ES-I3 (cell line): ENCODE data around the gene ORC1.

ENCODE experiments used
- H3K36me3 ChIP-seq: 2 replicates; pipeline ENCODE4 v1.6.1; 2013; ENCODE audit warnings: mild to moderate bottlenecking, low read length, control low read depth, moderate library complexity; ENCODE audit not compliant: insufficient read depth
- H3K4me1 ChIP-seq: 2 replicates; pipeline ENCODE4 v1.6.1; 2013; ENCODE audit warnings: mild to moderate bottlenecking, control low read depth, low read length; ENCODE audit not compliant: insufficient read depth
- H3K9ac ChIP-seq: 2 replicates; pipeline ENCODE4 v1.6.1; 2013; ENCODE audit warnings: low read depth, mild to moderate bottlenecking, low read length, moderate library complexity
- H3K9me3 ChIP-seq: 2 replicates; pipeline ENCODE4 v1.6.1; 2013; ENCODE audit warnings: mild to moderate bottlenecking, low read length, moderate library complexity; ENCODE audit not compliant: control insufficient read depth, insufficient read depth

The ORC1 gene

DNA sequence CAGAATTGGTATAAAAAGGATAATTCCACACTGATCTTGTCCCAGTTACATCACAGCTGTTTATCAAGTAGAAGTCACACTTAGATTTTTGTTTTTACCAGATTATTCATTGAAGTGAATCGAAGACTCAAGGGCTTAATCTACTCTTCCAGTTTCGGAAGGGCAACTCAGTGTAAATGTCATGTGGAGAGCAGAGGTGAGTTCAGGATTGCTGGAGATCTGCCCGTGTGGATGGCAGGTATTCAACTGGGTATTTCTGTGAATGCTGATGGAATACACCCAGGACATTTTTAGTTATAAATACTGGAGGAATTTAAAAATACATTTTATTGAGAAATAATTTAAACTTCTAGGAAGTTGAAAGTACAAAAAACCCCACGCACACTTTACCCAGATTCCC, 57.6 kb downstream of the ORC1 start:
- no peaks in the 10 kb centered on the region; the same call in 1 of the 2 replicates for H3K36me3 ChIP-seq
- no peak overlapping the region for H3K9ac ChIP-seq
- H3K4me1 ChIP-seq = peaks cover 13% of the 10 kb centered on the region; the same call in 1 of the 2 replicates
- no peaks in the 10 kb centered on the region for H3K9me3 ChIP-seq

DNA sequence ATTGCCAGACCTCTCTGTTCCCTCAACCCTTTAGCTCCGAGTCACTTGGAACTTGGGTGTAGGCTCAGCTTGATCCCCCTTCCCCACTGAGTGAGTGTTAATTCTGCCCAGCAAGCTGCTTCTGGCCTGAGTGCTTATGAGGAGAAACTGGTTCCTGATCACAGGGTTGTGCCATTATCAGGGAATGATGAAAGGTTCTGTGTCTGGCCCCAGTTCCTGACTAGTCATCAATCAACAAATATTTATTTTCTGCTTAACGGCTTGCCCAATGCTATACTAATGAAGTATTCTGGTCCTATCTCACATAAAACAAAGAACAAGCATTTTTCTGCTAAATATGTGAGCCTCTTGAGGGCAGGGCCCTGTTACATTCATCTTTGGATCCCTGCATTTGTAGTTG, 59.0 kb downstream of the ORC1 start:
- Histone ChIP-seq H3K4me1 (peaks cover under 1% of the 10 kb centered on the region; the same call in 1 of the 2 replicates), H3K9ac (no peak overlapping the region), H3K36me3 (no peaks in the 10 kb centered on the region; the same call in 1 of the 2 replicates), H3K9me3 (no peaks in the 10 kb centered on the region)

DNA sequence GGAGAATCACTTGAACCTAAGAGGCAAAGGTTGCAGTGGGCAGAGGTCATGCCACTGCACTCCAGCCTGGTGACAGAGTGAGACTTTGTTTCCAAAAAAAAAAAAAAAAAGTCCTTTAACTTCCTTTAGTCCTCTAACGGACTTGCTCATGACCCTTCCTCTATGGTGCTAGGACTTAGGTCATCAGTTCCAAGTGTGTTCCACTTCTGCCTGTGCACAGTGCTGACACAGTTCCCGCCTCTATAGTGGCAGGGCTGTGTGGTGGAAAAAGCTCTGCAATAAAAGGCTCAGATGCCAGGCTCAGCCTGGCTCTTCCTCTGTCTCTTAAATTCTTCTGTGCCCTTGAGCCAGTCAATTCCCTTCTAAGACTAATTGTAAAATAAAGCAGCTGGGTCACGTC, 60.2 kb downstream of the ORC1 start:
- no peak overlapping the region for H3K9ac ChIP-seq
- no peaks in the 10 kb centered on the region for H3K9me3 ChIP-seq
- H3K4me1 ChIP-seq = no peaks in the 10 kb centered on the region
- H3K36me3 ChIP-seq = no peaks in the 10 kb centered on the region; the same call in 1 of the 2 replicates

DNA sequence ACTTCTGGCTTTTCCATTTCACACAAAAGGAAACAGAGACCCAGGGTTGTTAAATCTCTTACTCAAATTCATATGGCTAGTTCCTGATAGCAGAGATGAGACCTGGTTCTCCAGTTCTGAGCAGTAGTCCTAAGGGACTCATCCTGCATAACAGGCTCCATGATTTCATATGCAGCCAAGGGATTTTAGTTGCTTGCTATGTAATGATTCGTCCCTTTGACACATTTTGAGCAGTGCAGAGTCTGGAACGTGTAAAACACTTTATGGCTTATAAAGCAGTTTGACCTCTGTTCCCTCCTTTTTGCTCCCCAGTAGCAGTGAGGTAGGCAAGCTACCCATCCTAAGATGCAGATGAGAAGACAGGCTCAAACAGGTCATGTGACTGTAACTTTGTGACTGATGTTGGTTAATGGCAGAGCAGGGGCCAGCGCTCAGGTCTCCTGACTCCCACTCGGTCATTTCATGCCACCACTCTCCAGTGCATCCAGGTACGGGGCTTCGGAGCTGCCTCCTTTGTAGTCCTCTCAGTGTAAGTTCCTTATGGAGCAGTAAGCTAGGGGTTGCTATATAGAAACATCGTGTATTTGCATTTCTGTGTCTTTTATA, 62.5 kb downstream of the ORC1 start:
- Histone ChIP-seq H3K4me1 (no peaks in the 10 kb centered on the region), H3K36me3 (no peaks in the 10 kb centered on the region; the same call in none of the 2 replicates), H3K9ac (no peak overlapping the region), H3K9me3 (no peaks in the 10 kb centered on the region)

DNA sequence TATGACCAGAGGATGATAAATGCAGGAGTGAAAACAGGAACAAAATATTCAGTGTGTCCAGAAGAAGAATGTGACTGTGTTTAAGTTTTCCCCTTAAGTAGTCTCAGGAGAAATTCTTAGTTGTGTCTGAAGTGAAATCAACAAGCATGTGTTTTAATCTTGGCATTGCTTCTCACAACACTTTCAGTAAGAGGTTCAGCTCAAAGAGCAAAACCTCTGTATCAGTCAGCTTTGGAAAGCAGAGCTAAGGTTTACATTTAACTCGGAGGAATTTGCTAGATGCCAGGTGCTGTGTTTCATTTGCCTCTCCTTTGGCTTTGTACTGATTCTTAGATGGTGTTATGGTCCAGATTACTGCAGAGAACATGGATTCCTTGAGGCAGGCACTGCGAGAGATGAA, 66.8 kb downstream of the ORC1 start:
- Histone ChIP-seq H3K9me3 (no peaks in the 10 kb centered on the region), H3K36me3 (no peaks in the 10 kb centered on the region; the same call in none of the 2 replicates), H3K4me1 (no peaks in the 10 kb centered on the region), H3K9ac (no peak overlapping the region)

DNA sequence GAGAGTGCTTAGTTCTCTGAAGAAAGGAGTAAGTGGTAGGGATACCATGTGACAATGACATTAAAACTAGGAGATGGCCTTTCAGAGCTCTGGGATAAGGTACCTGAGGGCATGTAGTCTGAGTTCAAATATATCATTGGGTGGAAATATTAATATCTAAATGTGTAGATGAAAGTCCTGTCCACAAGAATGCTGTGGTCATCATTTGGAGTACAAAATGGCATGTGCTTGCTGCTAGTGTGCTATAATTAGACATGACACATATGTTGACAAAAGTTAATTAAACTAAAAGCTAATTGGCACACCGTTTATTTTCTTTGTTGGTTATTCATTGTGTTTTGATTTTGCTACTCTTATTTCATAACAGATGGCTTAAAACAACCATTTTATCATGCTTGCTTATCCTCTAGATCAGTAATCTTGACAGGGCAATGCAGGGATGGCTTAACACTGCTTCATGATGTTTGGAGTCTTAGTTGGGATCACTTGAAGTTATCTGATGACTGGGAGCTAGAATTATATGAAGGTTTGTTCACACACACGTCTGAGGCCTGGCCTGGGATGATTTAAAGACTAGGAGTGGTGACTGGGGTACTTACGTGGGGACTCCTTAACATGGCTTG, 69.2 kb downstream of the ORC1 start:
- no peak overlapping the region for H3K9ac ChIP-seq
- no peaks in the 10 kb centered on the region for H3K4me1 ChIP-seq
- H3K36me3 ChIP-seq = no peaks in the 10 kb centered on the region; the same call in none of the 2 replicates
- H3K9me3 ChIP-seq = no peaks in the 10 kb centered on the region

DNA sequence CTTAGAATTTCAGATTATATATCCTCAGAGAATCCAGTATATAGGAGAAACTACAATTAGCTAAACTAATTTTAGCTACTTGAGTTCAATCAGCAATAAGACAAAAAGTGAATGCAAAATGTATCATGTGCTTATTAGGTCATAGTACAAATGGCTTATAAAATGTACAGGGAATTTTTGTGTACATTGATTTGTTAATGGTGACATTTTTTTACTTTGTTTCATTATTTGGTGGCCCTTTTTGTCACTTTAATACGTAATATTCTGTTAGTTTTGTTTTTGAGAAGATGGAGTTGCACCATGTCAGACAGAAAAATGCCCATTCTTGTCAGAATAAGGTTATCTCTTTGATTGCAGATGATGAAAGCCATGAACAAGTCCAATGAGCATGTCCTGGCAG, 71.8 kb downstream of the ORC1 start:
- H3K9ac ChIP-seq = no peak overlapping the region
- H3K9me3 ChIP-seq = no peaks in the 10 kb centered on the region
- H3K36me3 ChIP-seq = no peaks in the 10 kb centered on the region; the same call in 1 of the 2 replicates
- H3K4me1 ChIP-seq = peaks cover 9% of the 10 kb centered on the region

DNA sequence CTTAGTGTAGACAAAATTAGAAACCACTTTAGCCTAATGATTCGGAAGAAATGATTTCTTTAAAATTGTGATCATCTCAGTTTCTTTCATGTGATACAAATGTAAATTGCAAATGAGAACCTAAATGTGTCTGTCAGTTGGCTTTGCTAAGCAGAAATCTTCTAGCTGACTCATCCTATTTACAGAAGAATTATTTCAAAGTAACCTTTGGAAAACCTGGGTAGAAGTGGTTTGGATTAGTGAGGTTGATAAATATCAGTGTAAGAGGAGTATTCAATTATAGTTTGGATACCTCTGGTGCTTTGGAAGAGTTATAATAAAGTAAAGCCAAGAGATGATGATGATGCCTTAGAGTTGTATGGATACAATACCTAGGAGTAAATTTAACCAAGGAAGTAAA, 75.6 kb downstream of the ORC1 start:
- no peak overlapping the region for H3K9ac ChIP-seq
- H3K4me1 ChIP-seq = peaks cover 9% of the 10 kb centered on the region
- H3K36me3 ChIP-seq = no peaks in the 10 kb centered on the region
- H3K9me3 ChIP-seq = no peaks in the 10 kb centered on the region

DNA sequence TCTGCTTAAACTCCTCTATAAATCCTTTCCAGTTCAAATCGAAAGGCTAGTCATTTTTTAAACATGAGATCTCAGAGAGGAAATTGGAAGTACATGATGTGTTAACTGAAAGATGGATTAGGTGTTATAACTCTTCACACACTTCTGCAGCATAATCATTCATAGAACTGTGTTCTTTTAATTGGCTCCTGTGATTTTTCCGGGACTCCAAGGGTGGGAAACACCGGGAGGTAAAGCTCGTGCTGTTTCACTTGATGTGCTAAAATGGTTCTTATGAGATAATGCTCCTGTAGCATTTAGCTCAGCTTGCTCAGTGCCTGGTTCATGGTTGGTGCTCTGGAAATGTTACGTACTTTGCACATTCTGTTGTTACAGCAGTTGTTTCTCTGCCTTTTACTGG, 78.4 kb downstream of the ORC1 start:
- Histone ChIP-seq H3K4me1 (peaks cover 9% of the 10 kb centered on the region), H3K9ac (no peak overlapping the region), H3K36me3 (no peaks in the 10 kb centered on the region; the same call in 1 of the 2 replicates), H3K9me3 (no peaks in the 10 kb centered on the region)

DNA sequence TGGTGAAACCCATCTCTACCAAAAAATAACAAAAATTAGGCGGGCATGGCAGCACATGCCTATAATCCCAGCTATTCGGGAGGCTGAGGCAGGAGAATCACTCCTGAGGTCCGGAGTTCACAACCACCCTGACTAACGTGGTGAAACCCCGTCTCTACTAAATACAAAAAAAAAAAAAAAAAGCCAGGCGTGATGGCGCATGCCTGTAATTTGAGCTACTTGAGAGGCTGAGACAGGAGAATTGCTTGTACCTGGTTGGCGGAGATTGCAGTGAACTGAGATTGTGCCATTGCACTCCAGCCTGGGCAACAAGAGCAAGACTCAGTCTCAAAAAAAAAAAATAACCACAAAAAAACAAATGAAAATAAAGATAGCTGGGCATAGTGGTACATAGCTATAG, 80.5 kb downstream of the ORC1 start:
- H3K4me1 ChIP-seq = peaks cover 3% of the 10 kb centered on the region
- H3K9me3 ChIP-seq = no peaks in the 10 kb centered on the region
- H3K36me3 ChIP-seq = no peaks in the 10 kb centered on the region; the same call in 1 of the 2 replicates
- no peak overlapping the region for H3K9ac ChIP-seq
